Measurements from ENCODE around the gene MARCO.
"Not testable (repeated sequence)": the region's sequence is repeated elsewhere in the genome, so short reads cannot be mapped to it uniquely, and the experiment has no call there.

Gene MARCO

GRCh38 chr2:118929059-118929458 is 12.9 kb upstream of the MARCO start:
- Histone ChIP-seq H3K27me3 (ENCODE audit: control insufficient read depth in 1 of 2, insufficient read depth in 2 of 2, low read length in 2 of 2) (no peaks in the 10 kb centered on the region), H3K36me3 (ENCODE audit: control insufficient read depth in 2 of 2, insufficient read depth in 2 of 2, low read length in 2 of 2) (no peaks in the 10 kb centered on the region), H3K27ac (ENCODE audit: low read length) (no peak overlapping the region), H3K4me3 (ENCODE audit: low read length in 2 of 2) (no peak overlapping the region), H3K9me3 (ENCODE audit: control insufficient read depth in 2 of 2, low read length in 2 of 2) (peaks cover 7 to 9% of the 10 kb centered on the region in 2 donors), H3K4me1 (ENCODE audit: control insufficient read depth, insufficient read depth, low read length) (no peaks in the 10 kb centered on the region), H3K9ac (ENCODE audit: low read length in 2 of 2) (no peak overlapping the region)

- Histone ChIP-seq H3K4me3 (ENCODE audit: low read length in 2 of 2) (no peak overlapping the region), H3K27ac (ENCODE audit: low read length) (no peak overlapping the region), H3K36me3 (ENCODE audit: control insufficient read depth in 2 of 2, insufficient read depth in 2 of 2, low read length in 2 of 2) (no peaks in the 10 kb centered on the region), H3K4me1 (ENCODE audit: control insufficient read depth, insufficient read depth, low read length) (no peaks in the 10 kb centered on the region), H3K27me3 (ENCODE audit: control insufficient read depth in 1 of 2, insufficient read depth in 2 of 2, low read length in 2 of 2) (no peaks in the 10 kb centered on the region), H3K9ac (ENCODE audit: low read length in 2 of 2) (no peak overlapping the region), H3K9me3 (ENCODE audit: control insufficient read depth in 2 of 2, low read length in 2 of 2) (peaks cover 7 to 12% of the 10 kb centered on the region in 2 donors)
Observed at GRCh38 chr2:118932949-118933348, 9.0 kb upstream of the MARCO start.

GRCh38 chr2:118936306-118936705 is 5.7 kb upstream of the MARCO start:
- Histone ChIP-seq H3K36me3 (ENCODE audit: control insufficient read depth in 2 of 2, insufficient read depth in 2 of 2, low read length in 2 of 2) (no peaks in the 10 kb centered on the region), H3K9me3 (ENCODE audit: control insufficient read depth in 2 of 2, low read length in 2 of 2) (peaks cover 7 to 12% of the 10 kb centered on the region in 2 donors), H3K27ac (ENCODE audit: low read length) (no peak overlapping the region), H3K4me1 (ENCODE audit: control insufficient read depth, insufficient read depth, low read length) (no peaks in the 10 kb centered on the region), H3K9ac (ENCODE audit: low read length in 2 of 2) (no peak overlapping the region), H3K4me3 (ENCODE audit: low read length in 2 of 2) (no peak overlapping the region), H3K27me3 (ENCODE audit: control insufficient read depth in 1 of 2, insufficient read depth in 2 of 2, low read length in 2 of 2) (no peaks in the 10 kb centered on the region)

- Histone ChIP-seq H3K4me3 (ENCODE audit: low read length in 2 of 2) (no peak overlapping the region), H3K36me3 (ENCODE audit: control insufficient read depth in 2 of 2, insufficient read depth in 2 of 2, low read length in 2 of 2) (no peaks in the 10 kb centered on the region), H3K27ac (ENCODE audit: low read length) (no peak overlapping the region), H3K4me1 (ENCODE audit: control insufficient read depth, insufficient read depth, low read length) (no peaks in the 10 kb centered on the region), H3K9me3 (ENCODE audit: control insufficient read depth in 2 of 2, low read length in 2 of 2) (peaks cover 7 to 12% of the 10 kb centered on the region in 2 donors), H3K27me3 (ENCODE audit: control insufficient read depth in 1 of 2, insufficient read depth in 2 of 2, low read length in 2 of 2) (no peaks in the 10 kb centered on the region), H3K9ac (ENCODE audit: low read length in 2 of 2) (no peak overlapping the region)
Observed at GRCh38 chr2:118936936-118937335, 5.1 kb upstream of the MARCO start.

GRCh38 chr2:118937817-118938216 is 4.2 kb upstream of the MARCO start:
- Histone ChIP-seq H3K4me3 (ENCODE audit: low read length in 2 of 2) (no peak overlapping the region), H3K9ac (ENCODE audit: low read length in 2 of 2) (no peak overlapping the region), H3K27ac (ENCODE audit: low read length) (no peak overlapping the region), H3K36me3 (ENCODE audit: control insufficient read depth in 2 of 2, insufficient read depth in 2 of 2, low read length in 2 of 2) (no peaks in the 10 kb centered on the region), H3K9me3 (ENCODE audit: control insufficient read depth in 2 of 2, low read length in 2 of 2) (peaks cover 4 to 11% of the 10 kb centered on the region in 2 donors), H3K27me3 (ENCODE audit: control insufficient read depth in 1 of 2, insufficient read depth in 2 of 2, low read length in 2 of 2) (no peaks in the 10 kb centered on the region), H3K4me1 (ENCODE audit: control insufficient read depth, insufficient read depth, low read length) (no peaks in the 10 kb centered on the region)

- H3K4me1 ChIP-seq (ENCODE audit: control insufficient read depth, insufficient read depth, low read length): no peaks in the 10 kb centered on the region
- H3K36me3 ChIP-seq (ENCODE audit: control insufficient read depth in 2 of 2, insufficient read depth in 2 of 2, low read length in 2 of 2): no peaks in the 10 kb centered on the region
- no peak overlapping the region for H3K4me3 ChIP-seq (ENCODE audit: low read length in 2 of 2)
- no peaks in the 10 kb centered on the region for H3K9me3 ChIP-seq (ENCODE audit: control insufficient read depth in 2 of 2, low read length in 2 of 2)
- H3K27me3 ChIP-seq (ENCODE audit: control insufficient read depth in 1 of 2, insufficient read depth in 2 of 2, low read length in 2 of 2): no peaks in the 10 kb centered on the region
- no peak overlapping the region for H3K27ac ChIP-seq (ENCODE audit: low read length)
- no peak overlapping the region for H3K9ac ChIP-seq (ENCODE audit: low read length in 2 of 2)
Observed at GRCh38 chr2:118939994-118940393, 2.0 kb upstream of the MARCO start.

GRCh38 chr2:118940486-118941120 is 1.4 kb upstream of the MARCO start:
- H3K9me3 ChIP-seq (ENCODE audit: control insufficient read depth in 2 of 2, low read length in 2 of 2): no peaks in the 10 kb centered on the region
- H3K36me3 ChIP-seq (ENCODE audit: control insufficient read depth in 2 of 2, insufficient read depth in 2 of 2, low read length in 2 of 2): no peaks in the 10 kb centered on the region
- H3K27me3 ChIP-seq (ENCODE audit: control insufficient read depth in 1 of 2, insufficient read depth in 2 of 2, low read length in 2 of 2): no peaks in the 10 kb centered on the region
- H3K27ac ChIP-seq (ENCODE audit: low read length): no peak overlapping the region
- no peaks in the 10 kb centered on the region for H3K4me1 ChIP-seq (ENCODE audit: control insufficient read depth, insufficient read depth, low read length)
- H3K4me3 ChIP-seq (ENCODE audit: low read length in 2 of 2): no peak overlapping the region
- no peak overlapping the region for H3K9ac ChIP-seq (ENCODE audit: low read length in 2 of 2)

GRCh38 chr2:118943286-118943685 is 1.3 kb downstream of the MARCO start:
- Histone ChIP-seq H3K9ac (ENCODE audit: low read length in 2 of 2) (no peak overlapping the region), H3K27me3 (ENCODE audit: control insufficient read depth in 1 of 2, insufficient read depth in 2 of 2, low read length in 2 of 2) (no peaks in the 10 kb centered on the region), H3K9me3 (ENCODE audit: control insufficient read depth in 2 of 2, low read length in 2 of 2) (no peaks in the 10 kb centered on the region), H3K4me1 (ENCODE audit: control insufficient read depth, insufficient read depth, low read length) (no peaks in the 10 kb centered on the region), H3K4me3 (ENCODE audit: low read length in 2 of 2) (no peak overlapping the region), H3K36me3 (ENCODE audit: control insufficient read depth in 2 of 2, insufficient read depth in 2 of 2, low read length in 2 of 2) (no peaks in the 10 kb centered on the region), H3K27ac (ENCODE audit: low read length) (no peak overlapping the region)

- H3K9ac ChIP-seq (ENCODE audit: low read length in 2 of 2): no peak overlapping the region
- H3K27me3 ChIP-seq (ENCODE audit: control insufficient read depth in 1 of 2, insufficient read depth in 2 of 2, low read length in 2 of 2): no peaks in the 10 kb centered on the region
- no peaks in the 10 kb centered on the region for H3K36me3 ChIP-seq (ENCODE audit: control insufficient read depth in 2 of 2, insufficient read depth in 2 of 2, low read length in 2 of 2)
- H3K9me3 ChIP-seq (ENCODE audit: control insufficient read depth in 2 of 2, low read length in 2 of 2): no peaks in the 10 kb centered on the region
- no peaks in the 10 kb centered on the region for H3K4me1 ChIP-seq (ENCODE audit: control insufficient read depth, insufficient read depth, low read length)
- no peak overlapping the region for H3K4me3 ChIP-seq (ENCODE audit: low read length in 2 of 2)
- no peak overlapping the region for H3K27ac ChIP-seq (ENCODE audit: low read length)
Observed at GRCh38 chr2:118945881-118946280, 3.9 kb downstream of the MARCO start.

- not testable (repeated sequence) for H3K27me3 ChIP-seq (ENCODE audit: control insufficient read depth in 1 of 2, insufficient read depth in 2 of 2, low read length in 2 of 2); H3K36me3 ChIP-seq (ENCODE audit: control insufficient read depth in 2 of 2, insufficient read depth in 2 of 2, low read length in 2 of 2); H3K9me3 ChIP-seq (ENCODE audit: control insufficient read depth in 2 of 2, low read length in 2 of 2); H3K9ac ChIP-seq (ENCODE audit: low read length in 2 of 2); H3K4me1 ChIP-seq (ENCODE audit: control insufficient read depth, insufficient read depth, low read length); H3K4me3 ChIP-seq (ENCODE audit: low read length in 2 of 2); H3K27ac ChIP-seq (ENCODE audit: low read length)
Observed at GRCh38 chr2:118948266-118948665, 6.3 kb downstream of the MARCO start.

- Histone ChIP-seq H3K36me3 (ENCODE audit: control insufficient read depth in 2 of 2, insufficient read depth in 2 of 2, low read length in 2 of 2) (no peaks in the 10 kb centered on the region), H3K4me3 (ENCODE audit: low read length in 2 of 2) (no peak overlapping the region), H3K9me3 (ENCODE audit: control insufficient read depth in 2 of 2, low read length in 2 of 2) (no peaks in the 10 kb centered on the region), H3K27me3 (ENCODE audit: control insufficient read depth in 1 of 2, insufficient read depth in 2 of 2, low read length in 2 of 2) (no peaks in the 10 kb centered on the region), H3K4me1 (ENCODE audit: control insufficient read depth, insufficient read depth, low read length) (no peaks in the 10 kb centered on the region), H3K9ac (ENCODE audit: low read length in 2 of 2) (no peak overlapping the region), H3K27ac (ENCODE audit: low read length) (no peak overlapping the region)
Observed at GRCh38 chr2:118954297-118955060, 12.5 kb downstream of the MARCO start.

All from stomach smooth muscle (tissue), 2 donors.